Measurements from ENCODE around the gene ENG. TPM values are rescaled to one million over a fixed set of nuclear protein-coding genes. Genes with fewer than 3 reads are reported as not detected.
"Not testable (repeated sequence)": the region's sequence is repeated elsewhere in the genome, so short reads cannot be mapped to it uniquely, and the experiment has no call there.

The ENG gene
- total RNA-seq, 1 experiment from 2014 or later = 29.9 TPM

DNA sequence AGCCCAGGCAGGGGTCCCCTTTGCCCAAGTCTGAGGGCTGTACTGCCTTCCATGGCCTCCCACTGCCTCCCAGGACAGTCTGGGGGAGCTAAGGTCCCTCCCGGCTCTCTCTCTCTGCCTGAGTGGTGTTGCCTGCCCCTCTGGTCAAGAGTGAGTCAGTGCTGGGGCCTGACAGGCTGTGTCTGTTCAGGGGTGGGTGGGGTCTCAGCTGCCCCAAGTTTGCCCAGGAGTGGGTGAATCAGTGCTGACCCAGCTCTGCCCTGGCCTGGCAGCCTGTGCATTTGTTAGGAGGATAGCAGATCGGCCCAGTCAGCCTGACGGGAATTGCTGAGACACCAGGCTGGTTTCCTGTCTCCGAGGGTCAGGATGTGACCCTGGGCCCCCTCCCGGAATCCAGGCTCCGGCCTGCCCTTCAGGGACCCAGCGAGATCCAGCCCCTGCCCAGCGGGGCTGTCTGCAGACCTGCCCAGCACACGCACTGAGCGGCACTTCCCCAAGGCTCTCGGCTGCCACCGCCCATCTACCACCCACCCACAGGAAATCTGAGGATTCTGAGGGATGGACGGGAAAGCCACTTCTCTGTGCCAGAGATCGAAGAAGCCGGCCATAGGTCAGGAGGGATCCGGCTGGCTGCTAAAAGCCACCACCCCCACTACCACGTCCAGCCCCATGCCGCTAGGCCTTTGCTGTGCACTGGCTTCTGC lies 15.9 kb downstream of the ENG start:
- Histone ChIP-seq H3K27me3 (replicated peaks; ENCODE audit: insufficient read depth, low read depth, low read length, poor library complexity) (no peaks in the 10 kb centered on the region), H3K27ac (ENCODE audit: low read depth, low read length, poor library complexity, severe bottlenecking) (no peak overlapping the region), H3K4me1 (ENCODE audit: insufficient read depth, low read length, poor library complexity, severe bottlenecking) (no peaks in the 10 kb centered on the region), H3K36me3 (ENCODE audit: insufficient read depth, low read length, poor library complexity, severe bottlenecking) (no peaks in the 10 kb centered on the region), H3K4me3 (ENCODE audit: low read depth, low read length, poor library complexity, severe bottlenecking) (no peak overlapping the region), H3K9me3 (ENCODE audit: low read depth, low read length, poor library complexity, severe bottlenecking) (no peaks in the 10 kb centered on the region)
- ChIA-PET POLR2A (ENCODE audit: low non-redundant PET) (no interaction called here), CTCF (no interaction called here)
- intact Hi-C loops (cut with micrococcal nuclease; ENCODE audit: unreplicated experiment) = no loop called here
- no TSS peak for BruUV-seq (replicated peaks)
- DNase-seq (ENCODE audit: low spot score) = no peak
- TF ChIP-seq, protein P1, sequence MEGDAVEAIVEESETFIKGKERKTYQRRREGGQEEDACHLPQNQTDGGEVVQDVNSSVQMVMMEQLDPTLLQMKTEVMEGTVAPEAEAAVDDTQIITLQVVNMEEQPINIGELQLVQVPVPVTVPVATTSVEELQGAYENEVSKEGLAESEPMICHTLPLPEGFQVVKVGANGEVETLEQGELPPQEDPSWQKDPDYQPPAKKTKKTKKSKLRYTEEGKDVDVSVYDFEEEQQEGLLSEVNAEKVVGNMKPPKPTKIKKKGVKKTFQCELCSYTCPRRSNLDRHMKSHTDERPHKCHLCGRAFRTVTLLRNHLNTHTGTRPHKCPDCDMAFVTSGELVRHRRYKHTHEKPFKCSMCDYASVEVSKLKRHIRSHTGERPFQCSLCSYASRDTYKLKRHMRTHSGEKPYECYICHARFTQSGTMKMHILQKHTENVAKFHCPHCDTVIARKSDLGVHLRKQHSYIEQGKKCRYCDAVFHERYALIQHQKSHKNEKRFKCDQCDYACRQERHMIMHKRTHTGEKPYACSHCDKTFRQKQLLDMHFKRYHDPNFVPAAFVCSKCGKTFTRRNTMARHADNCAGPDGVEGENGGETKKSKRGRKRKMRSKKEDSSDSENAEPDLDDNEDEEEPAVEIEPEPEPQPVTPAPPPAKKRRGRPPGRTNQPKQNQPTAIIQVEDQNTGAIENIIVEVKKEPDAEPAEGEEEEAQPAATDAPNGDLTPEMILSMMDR (conservative IDR thresholded peaks at IDR 0.05; ENCODE audit: low read depth, low read length) = no peak
- TF ChIP-seq EZH2 (IDR thresholded peaks at IDR 0.05; ENCODE audit: borderline replicate concordance, low read depth, low read length, poor library complexity, severe bottlenecking) = no peak

DNA sequence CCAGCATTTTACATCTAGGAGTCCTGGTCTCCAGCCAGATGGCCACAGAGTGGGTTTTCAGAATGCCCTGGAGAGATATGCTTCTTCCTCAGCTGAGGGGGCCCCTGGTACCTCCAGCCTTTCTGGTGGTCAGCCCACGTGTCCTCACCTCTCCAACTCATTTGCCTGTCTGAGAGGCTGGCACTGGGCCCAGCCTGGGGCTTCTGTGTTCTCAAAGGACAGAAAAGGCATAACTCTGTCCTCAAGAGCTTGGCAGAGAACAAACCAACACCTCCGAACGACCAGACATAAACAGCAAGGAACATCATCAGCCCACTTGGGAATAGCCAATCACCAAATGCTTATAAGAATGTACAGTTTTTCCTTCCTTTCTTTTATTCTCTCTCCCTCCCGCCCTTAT lies 17.1 kb downstream of the ENG start:
- CTCF ChIA-PET = no interaction called here
- no peak overlapping the region for H3K27ac ChIP-seq (ENCODE audit: low read depth, low read length, poor library complexity, severe bottlenecking)
- TF ChIP-seq, protein P1 (conservative IDR thresholded peaks at IDR 0.05; ENCODE audit: low read depth, low read length) = no peak
- TF ChIP-seq EZH2 (IDR thresholded peaks at IDR 0.05; ENCODE audit: borderline replicate concordance, low read depth, low read length, poor library complexity, severe bottlenecking) = no peak

DNA sequence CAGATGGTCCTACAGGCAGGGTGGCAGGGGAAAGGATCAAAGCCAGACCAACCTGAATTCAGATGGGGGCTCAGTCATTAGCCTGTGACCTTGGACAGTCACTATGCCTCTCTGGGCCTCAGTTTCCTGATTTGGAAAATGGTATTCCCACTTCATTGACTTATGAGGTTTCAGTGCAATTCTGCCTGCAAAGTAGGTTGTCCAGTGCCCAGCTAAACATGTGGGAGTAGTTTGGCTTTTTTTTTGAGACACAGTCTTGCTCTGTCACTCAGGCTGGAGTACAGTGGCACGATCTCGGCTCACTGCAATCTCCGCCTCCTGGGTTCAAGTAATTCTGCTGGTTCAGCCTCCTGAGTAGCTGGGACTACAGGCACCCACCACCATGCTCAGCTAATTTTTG lies 17.9 kb downstream of the ENG start:
- H3K9me3 ChIP-seq (ENCODE audit: low read depth, low read length, poor library complexity, severe bottlenecking); BruUV-seq (replicated peaks); POLR2A ChIA-PET (ENCODE audit: low non-redundant PET); CTCF ChIA-PET; H3K36me3 ChIP-seq (ENCODE audit: insufficient read depth, low read length, poor library complexity, severe bottlenecking); DNase-seq (ENCODE audit: low spot score); H3K27me3 ChIP-seq (replicated peaks; ENCODE audit: insufficient read depth, low read depth, low read length, poor library complexity); H3K4me1 ChIP-seq (ENCODE audit: insufficient read depth, low read length, poor library complexity, severe bottlenecking); H3K27ac ChIP-seq (ENCODE audit: low read depth, low read length, poor library complexity, severe bottlenecking); H3K4me3 ChIP-seq (ENCODE audit: low read depth, low read length, poor library complexity, severe bottlenecking); intact Hi-C loops (cut with micrococcal nuclease; ENCODE audit: unreplicated experiment): not testable (repeated sequence)

More for the DNA sequence above, 17.1 kb downstream of the ENG start:
- Histone ChIP-seq H3K9me3 (ENCODE audit: low read depth, low read length, poor library complexity, severe bottlenecking) (no peaks in the 10 kb centered on the region), H3K36me3 (ENCODE audit: insufficient read depth, low read length, poor library complexity, severe bottlenecking) (no peaks in the 10 kb centered on the region), H3K4me3 (ENCODE audit: low read depth, low read length, poor library complexity, severe bottlenecking) (no peak overlapping the region), H3K4me1 (ENCODE audit: insufficient read depth, low read length, poor library complexity, severe bottlenecking) (no peaks in the 10 kb centered on the region), H3K27me3 (replicated peaks; ENCODE audit: insufficient read depth, low read depth, low read length, poor library complexity) (no peaks in the 10 kb centered on the region)
- intact Hi-C loops (cut with micrococcal nuclease; ENCODE audit: unreplicated experiment) = no loop called here
- no peak for DNase-seq (ENCODE audit: low spot score)
- no TSS peak for BruUV-seq (replicated peaks)
- POLR2A ChIA-PET (ENCODE audit: low non-redundant PET) = no interaction called here

DNA sequence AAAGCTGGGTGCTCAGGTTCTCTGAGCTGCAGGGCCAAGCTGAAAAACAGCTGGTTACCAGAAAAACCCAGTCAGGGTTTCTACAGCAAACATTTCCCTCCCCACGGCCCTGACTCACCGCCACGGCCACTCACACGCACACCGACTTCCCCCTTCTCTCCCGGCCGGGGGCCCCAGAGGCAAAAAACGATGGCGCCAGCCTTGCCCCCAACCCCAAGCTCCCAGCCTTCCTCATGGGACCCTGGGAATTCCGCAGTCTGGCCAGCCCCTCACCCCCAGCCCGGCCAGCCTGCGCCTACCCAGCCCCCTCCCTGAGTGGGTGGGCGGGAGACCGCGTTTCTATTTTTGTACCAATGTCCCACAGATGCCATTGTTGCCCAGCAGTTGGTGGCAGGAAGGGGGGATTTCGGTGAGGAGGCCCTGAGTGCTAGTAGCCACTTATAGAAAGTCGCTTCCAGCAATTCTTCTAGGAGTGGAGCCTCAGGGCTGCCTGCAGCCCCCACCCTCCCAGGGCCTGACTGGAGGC lies 18.4 kb downstream of the ENG start:
- BruUV-seq (replicated peaks) = no TSS peak
- TF ChIP-seq, protein P1 (conservative IDR thresholded peaks at IDR 0.05; ENCODE audit: low read depth, low read length) = no peak
- TF ChIP-seq EZH2 (IDR thresholded peaks at IDR 0.05; ENCODE audit: borderline replicate concordance, low read depth, low read length, poor library complexity, severe bottlenecking) = no peak
- H3K9me3 ChIP-seq (ENCODE audit: low read depth, low read length, poor library complexity, severe bottlenecking) = no peaks in the 10 kb centered on the region
- H3K27me3 ChIP-seq (replicated peaks; ENCODE audit: insufficient read depth, low read depth, low read length, poor library complexity) = no peaks in the 10 kb centered on the region
- intact Hi-C loops (cut with micrococcal nuclease; ENCODE audit: unreplicated experiment) = no loop called here
- no peaks in the 10 kb centered on the region for H3K4me1 ChIP-seq (ENCODE audit: insufficient read depth, low read length, poor library complexity, severe bottlenecking)
- no peak for DNase-seq (ENCODE audit: low spot score)
- ChIA-PET POLR2A (ENCODE audit: low non-redundant PET) (no interaction called here), CTCF (no interaction called here)
- H3K4me3 ChIP-seq (ENCODE audit: low read depth, low read length, poor library complexity, severe bottlenecking) = no peak overlapping the region
- H3K36me3 ChIP-seq (ENCODE audit: insufficient read depth, low read length, poor library complexity, severe bottlenecking) = no peaks in the 10 kb centered on the region
- H3K27ac ChIP-seq (ENCODE audit: low read depth, low read length, poor library complexity, severe bottlenecking) = no peak overlapping the region

Data from A673 (cell line).